B cell (primary cell): ENCODE results near the gene CLDN11. TPM values are rescaled to one million over a fixed set of nuclear protein-coding genes. Genes with fewer than 3 reads are reported as not detected.

Experiments
- ATAC-seq: fragments of 200-7000 bp; cut with Tn5 transposase; one replicate; pipeline ENCODE4 v1.10.0; 2021; ENCODE audit warnings: low read depth, mild to moderate bottlenecking, moderate number of reproducible peaks, moderate library complexity
- CTCF ChIA-PET: fragments of 350-600 bp; sonication (Branson Sonifier 250); formaldehyde crosslinking; loops from one replicate; lab custom pipeline; 2021; ENCODE audit warnings: antibody characterized with exemption, inconsistent platforms; lab: Charles Lee
- POLR2A ChIA-PET: fragments of 350-600 bp; sonication (Branson Sonifier 250); formaldehyde crosslinking; loops from one replicate; lab custom pipeline; 2021; ENCODE audit warnings: antibody characterized with exemption; lab: Charles Lee
- DNase-seq: peaks from one replicate; pipeline ENCODE4 v3.0.0; 2013
- H2AFZ ChIP-seq: 2 replicates; pipeline ENCODE4 v1.6.1; 2012; ENCODE audit warnings: mild to moderate bottlenecking, low read depth, low read length; ENCODE audit not compliant: insufficient read depth, poor library complexity, severe bottlenecking
- H3K27ac ChIP-seq, 2 donors: 1 replicate in 1 of 2; 2 replicates in 1 of 2; pipeline ENCODE4 v1.5.1; 2012 to 2013; ENCODE audit warnings: low read length in 2 of 2, mild to moderate bottlenecking in 2 of 2, moderate library complexity in 1 of 2
- H3K27me3 ChIP-seq, 4 experiments: fragments of 200-600 bp in 1 of 4; sonication (generic) in 1 of 4; replicated peaks in 1 of 4; 1 replicate in 2 of 4; 2 replicates in 2 of 4; pipeline versions ENCODE4 v1.6.1 to v1.7.0; 2013 to 2016; ENCODE audit warnings: low read length in 3 of 4, mild to moderate bottlenecking in 2 of 4, mixed read lengths in 1 of 4, moderate library complexity in 1 of 4; ENCODE audit not compliant: insufficient read depth in 4 of 4, control insufficient read depth in 3 of 4; ENCODE audit errors: control extremely low read depth in 1 of 4
- H3K36me3 ChIP-seq, 2 experiments: replicated peaks in 1 of 2; 1 replicate in 1 of 2; 2 replicates in 1 of 2; pipeline versions ENCODE4 v1.6.1 to v1.7.1; 2013; ENCODE audit warnings: low read length in 1 of 2; ENCODE audit not compliant: insufficient read depth in 2 of 2, control insufficient read depth in 1 of 2; ENCODE audit errors: control extremely low read depth in 1 of 2, extremely low read depth in 1 of 2
- H3K4me1 ChIP-seq, 2 donors: fragments of 200-600 bp in 1 of 2; sonication (generic) in 1 of 2; 1 replicate in 1 of 2; 2 replicates in 1 of 2; pipeline versions ENCODE4 v1.5.1 to v1.6.1; 2013 to 2017; ENCODE audit warnings: low read length in 2 of 2; ENCODE audit not compliant: control insufficient read depth in 2 of 2, insufficient read depth in 2 of 2
- H3K4me2 ChIP-seq: replicated peaks from 2 replicates; pipeline ENCODE3; 2012; ENCODE audit warnings: mild to moderate bottlenecking, low read depth, low read length; ENCODE audit not compliant: poor library complexity, severe bottlenecking
- H3K4me3 ChIP-seq, 5 experiments: fragments of 200-600 bp in 1 of 5; sonication (generic) in 1 of 5; 1 replicate in 3 of 5; 2 replicates in 2 of 5; pipeline versions ENCODE4 v1.5.1 to v1.7.0; 2011 to 2016; ENCODE audit warnings: low read length in 4 of 5, mild to moderate bottlenecking in 4 of 5, low read depth in 2 of 5, control low read depth in 1 of 5, moderate library complexity in 1 of 5; ENCODE audit not compliant: insufficient read depth in 1 of 5; ENCODE audit errors: control extremely low read depth in 1 of 5, extremely low read depth in 1 of 5
- H3K79me2 ChIP-seq: fragments of 200-600 bp; sonication (generic); one replicate; pipeline ENCODE4 v1.6.0; 2016; ENCODE audit warnings: low read length; ENCODE audit not compliant: control insufficient read depth, insufficient read depth
- H3K9ac ChIP-seq: fragments of 200-600 bp; sonication (generic); 2 replicates; pipeline ENCODE4 v1.6.1; 2017; ENCODE audit warnings: mild to moderate bottlenecking, low read length, moderate library complexity
- H3K9me3 ChIP-seq, 3 donors: one replicate each; pipeline versions ENCODE4 v1.6.1 to v1.7.1; 2013; ENCODE audit warnings: low read length in 2 of 3; ENCODE audit not compliant: control insufficient read depth in 2 of 3, insufficient read depth in 1 of 3; ENCODE audit errors: control extremely low read depth in 1 of 3
- H4K20me1 ChIP-seq: 2 replicates; pipeline ENCODE4 v1.6.0; 2012; ENCODE audit warnings: mild to moderate bottlenecking, low read length; ENCODE audit not compliant: insufficient read depth, control insufficient read depth, poor library complexity, severe bottlenecking
- H3K27ac Mint-ChIP-seq: one replicate; pipeline ENCODE4 v1.8.0; 2021; ENCODE audit warnings: mixed read lengths
- H3K27me3 Mint-ChIP-seq: one replicate; pipeline ENCODE4 v1.8.0; 2021; ENCODE audit warnings: mixed read lengths
- H3K4me1 Mint-ChIP-seq: one replicate; pipeline ENCODE4 v1.8.0; 2021; ENCODE audit warnings: mixed read lengths
- H3K4me3 Mint-ChIP-seq: one replicate; pipeline ENCODE4 v1.8.0; 2021; ENCODE audit warnings: mixed read lengths
- H3K9me3 Mint-ChIP-seq: one replicate; pipeline ENCODE4 v1.8.0; 2022; ENCODE audit warnings: mixed read lengths; ENCODE audit not compliant: insufficient read depth
- EZH2 ChIP-seq: IDR thresholded peaks from 2 replicates; pipeline ENCODE4 v1.6.1; 2012; ENCODE audit warnings: borderline replicate concordance, low read depth, mild to moderate bottlenecking, moderate library complexity, low read length; ENCODE audit not compliant: insufficient read depth, poor library complexity, severe bottlenecking
- WGBS: methylation state at CpG from one replicate; pipeline ENCODE4 v1.1.5; 2013; ENCODE audit warnings: missing lambda C conversion rate; ENCODE audit not compliant: insufficient coverage; 5-methylcytosine and 5-hydroxymethylcytosine counted together
- intact Hi-C: fragments of 100-400 bp; cut with micrococcal nuclease; formaldehyde crosslinking; loops from one replicate; pipeline ENCODE4 v1.10.0; 2022
- polyA plus RNA-seq: library from polyadenylated mRNA; depleted of rRNA; stranded (reverse); fragments of >200 nt; gene quantifications from 2 replicates; pipeline ENCODE4 v1.2.3, GENCODE V29; 2012
- total RNA-seq, 2 donors: library from RNA; stranded (reverse); fragments of 120-200 nt in 1 of 2; gene quantifications; 1 replicate in 1 of 2; 2 replicates in 1 of 2; pipeline versions ENCODE4 v1.2.3 to v1.2.4, GENCODE V29; 2013 to 2022
- TF ChIP-seq, protein P1 (sequence below): fragments of 200-600 bp; IDR thresholded peaks from one replicate; pipeline ENCODE4 v1.8.0; 2022; ENCODE audit warnings: antibody characterized with exemption, mild to moderate bottlenecking

CLDN11 gene
- total and polyA plus RNA-seq, 2 donors (not counting 1 experiment from before 2014, with no cell fraction given), result 0.25 to 0.52 TPM

GRCh38 chr3:170429050-170429449 is 10.4 kb downstream of the CLDN11 start:
- Histone ChIP-seq H4K20me1 (no peaks in the 10 kb centered on the region), H3K36me3 (no peaks in the 10 kb centered on the region), H3K79me2 (no peaks in the 10 kb centered on the region), H2AFZ (no peak overlapping the region), H3K4me1 (no peaks in the 10 kb centered on the region), H3K9me3 (no peaks in the 10 kb centered on the region), H3K4me2 (no peak overlapping the region), H3K9ac (no peak overlapping the region), H3K27ac (no peak overlapping the region), H3K4me3 (no peak overlapping the region), H3K27me3 (no peaks in the 10 kb centered on the region)
- ChIA-PET POLR2A (no interaction called here), CTCF (interaction anchor here (1.0 kb wide), 1 partner anchor 15 kb away, joined by 3 read pairs; no protein-coding TSS in a partner anchor)
- intact Hi-C loops, result no loop called here
- H3K27ac Mint-ChIP-seq, result no peak overlapping the region
- peaks cover 7% of the 10 kb centered on the region for H3K27me3 Mint-ChIP-seq
- TF ChIP-seq, protein P1, sequence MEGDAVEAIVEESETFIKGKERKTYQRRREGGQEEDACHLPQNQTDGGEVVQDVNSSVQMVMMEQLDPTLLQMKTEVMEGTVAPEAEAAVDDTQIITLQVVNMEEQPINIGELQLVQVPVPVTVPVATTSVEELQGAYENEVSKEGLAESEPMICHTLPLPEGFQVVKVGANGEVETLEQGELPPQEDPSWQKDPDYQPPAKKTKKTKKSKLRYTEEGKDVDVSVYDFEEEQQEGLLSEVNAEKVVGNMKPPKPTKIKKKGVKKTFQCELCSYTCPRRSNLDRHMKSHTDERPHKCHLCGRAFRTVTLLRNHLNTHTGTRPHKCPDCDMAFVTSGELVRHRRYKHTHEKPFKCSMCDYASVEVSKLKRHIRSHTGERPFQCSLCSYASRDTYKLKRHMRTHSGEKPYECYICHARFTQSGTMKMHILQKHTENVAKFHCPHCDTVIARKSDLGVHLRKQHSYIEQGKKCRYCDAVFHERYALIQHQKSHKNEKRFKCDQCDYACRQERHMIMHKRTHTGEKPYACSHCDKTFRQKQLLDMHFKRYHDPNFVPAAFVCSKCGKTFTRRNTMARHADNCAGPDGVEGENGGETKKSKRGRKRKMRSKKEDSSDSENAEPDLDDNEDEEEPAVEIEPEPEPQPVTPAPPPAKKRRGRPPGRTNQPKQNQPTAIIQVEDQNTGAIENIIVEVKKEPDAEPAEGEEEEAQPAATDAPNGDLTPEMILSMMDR, result no peak
- no CpG with 5 or more reads among the region's 1 CpG for WGBS
- H3K9me3 Mint-ChIP-seq, result no peaks in the 10 kb centered on the region
- H3K4me3 Mint-ChIP-seq, result no peak overlapping the region
- no peaks in the 10 kb centered on the region for H3K4me1 Mint-ChIP-seq
- DNase-seq (no peak), ATAC-seq (no peak)

GRCh38 chr3:170431054-170431453 is 12.4 kb downstream of the CLDN11 start:
- ATAC-seq (no peak), DNase-seq (no peak)
- Histone ChIP-seq H3K27ac (no peak overlapping the region), H3K4me1 (no peaks in the 10 kb centered on the region), H3K9me3 (no peaks in the 10 kb centered on the region), H3K4me2 (no peak overlapping the region), H3K4me3 (no peak overlapping the region), H4K20me1 (no peaks in the 10 kb centered on the region), H2AFZ (no peak overlapping the region), H3K27me3 (no peaks in the 10 kb centered on the region), H3K36me3 (no peaks in the 10 kb centered on the region), H3K9ac (no peak overlapping the region), H3K79me2 (no peaks in the 10 kb centered on the region)
- Mint-ChIP-seq H3K4me3 (no peak overlapping the region), H3K27me3 (peaks cover 7% of the 10 kb centered on the region), H3K27ac (no peak overlapping the region), H3K9me3 (no peaks in the 10 kb centered on the region), H3K4me1 (no peaks in the 10 kb centered on the region)
- POLR2A ChIA-PET, result no interaction called here
- CTCF ChIA-PET, result interaction anchor here (0.9 to 1.1 kb wide), 2 partner anchors 17 to 381 kb away, joined by 3 to 5 read pairs; no protein-coding TSS in a partner anchor
- TF ChIP-seq, protein P1, result no peak
- TF ChIP-seq EZH2, result no peak
- no CpG with 5 or more reads among the region's 3 CpGs for WGBS
- intact Hi-C loops, result no loop called here
